GM21367 (cell line): Measurements from ENCODE around the gene NELL2.
"Not testable (repeated sequence)": the region's sequence is repeated elsewhere in the genome, so short reads cannot be mapped to it uniquely, and the experiment has no call there.

ENCODE experiments used
- ATAC-seq: cut with Tn5 transposase; IDR thresholded peaks from one replicate; pipeline ENCODE4 v1.9.1; 2021; ENCODE audit not compliant: unreplicated experiment

NELL2 gene

GRCh38 chr12:44697511-44697910, 178.6 kb downstream of the NELL2 start:
- no peak for ATAC-seq

- ATAC-seq: no peak
Measured at GRCh38 chr12:44696542-44696941, 179.6 kb downstream of the NELL2 start.

- no peak for ATAC-seq
Measured at GRCh38 chr12:44694017-44694416, 182.1 kb downstream of the NELL2 start.

GRCh38 chr12:44689587-44689986, 186.5 kb downstream of the NELL2 start:
- ATAC-seq: no peak

GRCh38 chr12:44686821-44687432, 189.2 kb downstream of the NELL2 start:
- ATAC-seq: not testable (repeated sequence)

- ATAC-seq: no peak
Measured at GRCh38 chr12:44677724-44678123, 198.4 kb downstream of the NELL2 start.

GRCh38 chr12:44674875-44675274, 201.2 kb downstream of the NELL2 start:
- no peak for ATAC-seq

- no peak for ATAC-seq
Measured at GRCh38 chr12:44673811-44674210, 202.3 kb downstream of the NELL2 start.

- ATAC-seq: no peak
Measured at GRCh38 chr12:44672042-44672441, 204.1 kb downstream of the NELL2 start.

GRCh38 chr12:44668443-44668842, 207.7 kb downstream of the NELL2 start:
- ATAC-seq: no peak

GRCh38 chr12:44667461-44667860, 208.7 kb downstream of the NELL2 start:
- ATAC-seq: no peak

GRCh38 chr12:44663291-44663690, 212.8 kb downstream of the NELL2 start:
- ATAC-seq: no peak

GRCh38 chr12:44655846-44656245, 220.3 kb downstream of the NELL2 start:
- no peak for ATAC-seq

GRCh38 chr12:44654646-44655639, 221.2 kb downstream of the NELL2 start:
- ATAC-seq: no peak

- no peak for ATAC-seq
Measured at GRCh38 chr12:44653861-44654527, 222.1 kb downstream of the NELL2 start.

GRCh38 chr12:44649693-44650092, 226.4 kb downstream of the NELL2 start:
- ATAC-seq: no peak

- ATAC-seq: no peak
Measured at GRCh38 chr12:44647917-44648690, 228.0 kb downstream of the NELL2 start.

GRCh38 chr12:44640427-44641190, 235.5 kb downstream of the NELL2 start:
- no peak for ATAC-seq

- ATAC-seq: no peak
Measured at GRCh38 chr12:44637875-44638274, 238.2 kb downstream of the NELL2 start.

- no peak for ATAC-seq
Measured at GRCh38 chr12:44628180-44628579, 247.9 kb downstream of the NELL2 start.
